SK-N-SH (cell line): Measurements from ENCODE around the gene WBP2. TPM values are rescaled to one million over a fixed set of nuclear protein-coding genes. Genes with fewer than 3 reads are reported as not detected.

Experiments used
- CTCF ChIA-PET: fragments of 300-600, 350-600 bp; formaldehyde crosslinking; extraction: SDS; loops from one replicate; lab custom pipeline; 2021; lab: Yijun Ruan, JAX
- POLR2A ChIA-PET: fragments of 350-600 bp; sonication (Branson Sonifier 250); formaldehyde crosslinking; extraction: SDS; loops from one replicate; lab custom pipeline; 2020; ENCODE audit warnings: antibody characterized with exemption, inconsistent platforms; lab: Yijun Ruan, JAX
- DNase-seq: peaks from one replicate; pipeline ENCODE4 v3.0.0; 2012
- H2AFZ ChIP-seq: fragments of 200-600 bp; sonication (generic); 2 replicates; pipeline ENCODE4 v1.8.1; 2016; ENCODE audit warnings: antibody characterized with exemption, mild to moderate bottlenecking, low read depth
- H3F3A ChIP-seq: fragments of 200-600 bp; sonication (generic); replicated peaks from 2 replicates; pipeline ENCODE3; 2016; ENCODE audit warnings: antibody characterized with exemption, mild to moderate bottlenecking; ENCODE audit not compliant: insufficient read depth
- H3K27ac ChIP-seq, 2 experiments: fragments of 200-500 bp in 1 of 2; fragments of 200-600 bp in 1 of 2; sonication (Bioruptor generic) in 1 of 2; sonication (generic), shearing (Covaris generic) in 1 of 2; 2 replicates each; pipeline versions ENCODE4 v1.5.1 to v1.6.1; 2014 to 2016; ENCODE audit warnings: low read depth in 2 of 2, inconsistent platforms in 1 of 2, low read length in 1 of 2, mild to moderate bottlenecking in 1 of 2, mixed read lengths in 1 of 2
- H3K27me3 ChIP-seq: fragments of 200-600 bp; sonication (generic), shearing (Covaris generic); 2 replicates; pipeline ENCODE4 v1.6.1; 2016; ENCODE audit warnings: mixed run types; ENCODE audit not compliant: insufficient read depth
- H3K36me3 ChIP-seq, 2 experiments: fragments of 200-500 bp in 1 of 2; fragments of 200-600 bp in 1 of 2; sonication (Bioruptor generic) in 1 of 2; sonication (generic) in 1 of 2; replicated peaks in 1 of 2; 2 replicates each; pipeline versions ENCODE3 to v1.5.1; 2014 to 2016; ENCODE audit warnings: low read length in 1 of 2, mild to moderate bottlenecking in 1 of 2; ENCODE audit not compliant: insufficient read depth in 2 of 2, control insufficient read depth in 1 of 2
- H3K4me1 ChIP-seq, 2 experiments: fragments of 200-500 bp in 1 of 2; fragments of 200-600 bp in 1 of 2; sonication (Bioruptor generic) in 1 of 2; sonication (generic), shearing (Covaris generic) in 1 of 2; 2 replicates each; pipeline versions ENCODE4 v1.5.1 to v1.6.1; 2014 to 2016; ENCODE audit warnings: low read depth in 1 of 2, low read length in 1 of 2, mixed run types in 1 of 2; ENCODE audit not compliant: insufficient read depth in 2 of 2, control insufficient read depth in 1 of 2
- H3K4me2 ChIP-seq: fragments of 200-600 bp; sonication (generic), shearing (Covaris generic); 2 replicates; pipeline ENCODE4 v1.6.1; 2017; ENCODE audit warnings: mixed run types
- H3K4me3 ChIP-seq, 2 experiments: fragments of 200-500 bp in 1 of 2; fragments of 200-600 bp in 1 of 2; sonication (Bioruptor generic) in 1 of 2; sonication (generic), shearing (Covaris generic) in 1 of 2; 2 replicates each; pipeline versions ENCODE4 v1.5.1 to v1.8.1; 2014 to 2016; ENCODE audit warnings: low read depth in 2 of 2, inconsistent platforms in 1 of 2, low read length in 1 of 2, mild to moderate bottlenecking in 1 of 2, mixed read lengths in 1 of 2, moderate library complexity in 1 of 2
- H3K79me2 ChIP-seq: fragments of 200-600 bp; sonication (generic); 2 replicates; pipeline ENCODE4 v1.8.1; 2017; ENCODE audit warnings: mild to moderate bottlenecking; ENCODE audit not compliant: insufficient read depth
- H3K9ac ChIP-seq: fragments of 200-600 bp; sonication (generic); 2 replicates; pipeline ENCODE4 v1.6.1; 2017; ENCODE audit warnings: mixed run types
- H3K9me2 ChIP-seq: fragments of 200-600 bp; sonication (generic); 2 replicates; pipeline ENCODE4 v1.6.1; 2017; ENCODE audit warnings: mixed run types
- H3K9me3 ChIP-seq: fragments of 200-600 bp; sonication (generic); 2 replicates; pipeline ENCODE4 v1.6.1; 2017; ENCODE audit warnings: mixed run types, mild to moderate bottlenecking, moderate library complexity
- H4K20me1 ChIP-seq: fragments of 200-600 bp; sonication (generic); 2 replicates; pipeline ENCODE4 v1.6.1; 2017; ENCODE audit warnings: mild to moderate bottlenecking, mixed run types; ENCODE audit not compliant: insufficient read depth
- EP300 ChIP-seq, 2 experiments: IDR thresholded peaks; 2 replicates each; pipeline versions ENCODE4 v1.4.0 to v1.6.1; 2012; ENCODE audit warnings: borderline replicate concordance in 1 of 2, low read depth in 1 of 2, low read length in 1 of 2
- EZH2phosphoT487 ChIP-seq: fragments of 200-600 bp; sonication (generic); IDR thresholded peaks from 2 replicates; pipeline ENCODE4 v1.6.1; 2017; ENCODE audit warnings: low read depth, mixed run types, mild to moderate bottlenecking, antibody characterized with exemption, moderate library complexity, borderline replicate concordance
- FOSL2 ChIP-seq: IDR thresholded peaks from 2 replicates; pipeline ENCODE4 v1.4.0; 2012; ENCODE audit warnings: low read depth, mild to moderate bottlenecking, moderate library complexity, borderline replicate concordance
- GABPA ChIP-seq: IDR thresholded peaks from 2 replicates; pipeline ENCODE4 v1.4.0; 2012; ENCODE audit warnings: low read depth, mild to moderate bottlenecking
- GATA2 ChIP-seq: sonication (generic); formaldehyde crosslinking; IDR thresholded peaks from 2 replicates; pipeline ENCODE4 v1.5.0; 2020; ENCODE audit warnings: mild to moderate bottlenecking, missing genetic modification reagents
- IRF3 ChIP-seq: fragments of 150-350 bp; IDR thresholded peaks from 2 replicates; pipeline ENCODE4 v1.6.1; 2016; ENCODE audit warnings: mild to moderate bottlenecking, low read depth, low read length
- JUND ChIP-seq: IDR thresholded peaks from 2 replicates; pipeline ENCODE4 v1.4.0; 2012
- MAX ChIP-seq: IDR thresholded peaks from 2 replicates; pipeline ENCODE4 v1.4.0; 2012; ENCODE audit warnings: low read depth
- MEF2A ChIP-seq: IDR thresholded peaks from 2 replicates; pipeline ENCODE4 v1.4.0; 2012; ENCODE audit warnings: low read depth, borderline replicate concordance
- MXI1 ChIP-seq: IDR thresholded peaks from 2 replicates; pipeline ENCODE4 v1.6.1; 2012; ENCODE audit warnings: mild to moderate bottlenecking, low read depth, low read length, improper control_type of control experiment
- NFIC ChIP-seq: IDR thresholded peaks from 2 replicates; pipeline ENCODE4 v1.4.0; 2012; ENCODE audit warnings: borderline replicate concordance
- RAD21 ChIP-seq: IDR thresholded peaks from 2 replicates; pipeline ENCODE4 v1.6.1; 2012; ENCODE audit warnings: mild to moderate bottlenecking, low read length
- RCOR1 ChIP-seq: fragments of 150-350 bp; IDR thresholded peaks from 2 replicates; pipeline ENCODE4 v1.6.1; 2017; ENCODE audit warnings: antibody characterized with exemption, low read length
- REST ChIP-seq: IDR thresholded peaks from 2 replicates; pipeline ENCODE4 v1.6.1; 2012; ENCODE audit warnings: mild to moderate bottlenecking, low read depth, low read length, moderate library complexity
- TAF1 ChIP-seq: IDR thresholded peaks from 2 replicates; pipeline ENCODE4 v1.6.1; 2012; ENCODE audit warnings: low read depth, mild to moderate bottlenecking, low read length, moderate library complexity, borderline replicate concordance
- TEAD4 ChIP-seq: IDR thresholded peaks from 2 replicates; pipeline ENCODE4 v1.4.0; 2012; ENCODE audit warnings: mild to moderate bottlenecking, borderline replicate concordance; ENCODE audit not compliant: insufficient read depth
- USF2 ChIP-seq: fragments of 150-350 bp; IDR thresholded peaks from 2 replicates; pipeline ENCODE4 v1.6.1; 2017; ENCODE audit warnings: antibody characterized with exemption, low read length, low read depth, borderline replicate concordance
- WGBS: methylation state at CpG from one replicate; pipeline ENCODE4 v1.1.6; 2017; ENCODE audit warnings: low lambda C conversion rate; 5-methylcytosine and 5-hydroxymethylcytosine counted together
- polyA plus RNA-seq, 3 experiments: library from polyadenylated mRNA; depleted of rRNA; stranded (reverse); fragments of >200 nt; gene quantifications; 2 replicates each; pipeline ENCODE4 v1.2.3, GENCODE V29; 2012

The WBP2 gene
- polyA plus RNA-seq, 1 of the 3 experiments (the other 2 are of a cell fraction), result 55.8 TPM

- no peaks in the 10 kb centered on the region for H3K9me2 ChIP-seq
- no peaks in the 10 kb centered on the region; the same call in 1 of the 2 replicates for H4K20me1 ChIP-seq
- H3K79me2 ChIP-seq, result peaks cover 17% of the 10 kb centered on the region
- H3K9ac ChIP-seq, result no peak overlapping the region
- no peaks in the 10 kb centered on the region for H3K9me3 ChIP-seq
- H3K27me3 ChIP-seq, result no peaks in the 10 kb centered on the region
- no peak overlapping the region for H3K4me2 ChIP-seq
- H3K4me3 ChIP-seq, result no peak overlapping the region; a peak in 1 of 4 replicates
- H3F3A ChIP-seq, result no peaks in the 10 kb centered on the region
- H3K36me3 ChIP-seq, result peaks cover 28 to 51% of the 10 kb centered on the region in 2 experiments
- no peak for DNase-seq
- ChIA-PET POLR2A (interaction anchor here (0.7 to 4.8 kb wide), 2 partner anchors 8 to 18 kb away, joined by 3 to 31 read pairs; partner anchors contain the start of gene WBP2), CTCF (interaction anchor here (0.6 to 16.1 kb wide), 25 partner anchors 8 to 484 kb away, joined by 3 to 326 read pairs (median 4); partner anchors contain the start of genes TRIM47, TRIM65 and WBP2)
- H3K27ac ChIP-seq, result no peak overlapping the region
- peaks cover 4 to 34% of the 10 kb centered on the region in 2 experiments; a peak in 3 of 4 replicates for H3K4me1 ChIP-seq
- TF ChIP-seq USF2, result no peak
- TF ChIP-seq GABPA, result no peak
- TF ChIP-seq MXI1, result no peak
- no peak for TF ChIP-seq EP300 (IDR thresholded peaks at IDR 0.05; ENCODE audit: borderline replicate concordance in 1 of 2, low read depth in 1 of 2, low read length in 1 of 2)
- TF ChIP-seq TEAD4, result no peak
- no peak for TF ChIP-seq MAX
- no peak for TF ChIP-seq REST
- no peak for TF ChIP-seq RAD21
- TF ChIP-seq JUND, result no peak
- TF ChIP-seq EZH2phosphoT487, result no peak
- no peak for TF ChIP-seq TAF1
- no peak for TF ChIP-seq GATA2 (CRISPR knock-in tag)
- no peak for TF ChIP-seq NFIC
- no peak for TF ChIP-seq RCOR1
- no peak for TF ChIP-seq MEF2A
- no peak for TF ChIP-seq FOSL2
- no peak for TF ChIP-seq IRF3
- H2AFZ ChIP-seq, result no peak overlapping the region
- WGBS, result 83% methylated on average over 25 of the region's 25 CpGs
These were observed 7.3 kb downstream of the WBP2 start for GRCh38 chr17:75847614-75848522.
